GM11168 (cell line): ENCODE data around the gene MCAM.

Source experiments
- in situ Hi-C: fragments of 300-500 bp; cut with MboI; formaldehyde crosslinking; loops from one replicate; pipeline ENCODE4 v1.12.0; 2022; ENCODE audit warnings: low sequenced_read_pairs; ENCODE audit not compliant: unreplicated experiment

Gene MCAM

DNA sequence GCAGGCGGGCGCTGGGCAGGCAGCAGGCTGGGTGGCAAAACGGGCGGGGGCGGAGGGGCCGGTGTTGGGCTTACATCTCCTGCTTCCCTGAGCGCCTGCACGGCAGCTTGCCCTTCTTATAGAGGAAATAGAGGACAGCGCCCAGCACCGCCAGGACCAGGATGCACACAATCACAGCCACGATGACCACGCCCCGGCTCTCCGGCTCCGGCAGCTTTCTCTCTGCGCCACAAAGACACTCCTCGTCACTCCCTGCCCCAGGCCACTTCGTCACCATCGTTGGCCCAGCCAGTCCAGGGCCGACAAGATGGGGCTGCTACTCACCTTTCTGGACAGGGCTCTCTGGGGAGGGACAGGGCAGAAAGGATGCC is 6.3 kb downstream of the MCAM start:
- in situ Hi-C loops = no loop called here

DNA sequence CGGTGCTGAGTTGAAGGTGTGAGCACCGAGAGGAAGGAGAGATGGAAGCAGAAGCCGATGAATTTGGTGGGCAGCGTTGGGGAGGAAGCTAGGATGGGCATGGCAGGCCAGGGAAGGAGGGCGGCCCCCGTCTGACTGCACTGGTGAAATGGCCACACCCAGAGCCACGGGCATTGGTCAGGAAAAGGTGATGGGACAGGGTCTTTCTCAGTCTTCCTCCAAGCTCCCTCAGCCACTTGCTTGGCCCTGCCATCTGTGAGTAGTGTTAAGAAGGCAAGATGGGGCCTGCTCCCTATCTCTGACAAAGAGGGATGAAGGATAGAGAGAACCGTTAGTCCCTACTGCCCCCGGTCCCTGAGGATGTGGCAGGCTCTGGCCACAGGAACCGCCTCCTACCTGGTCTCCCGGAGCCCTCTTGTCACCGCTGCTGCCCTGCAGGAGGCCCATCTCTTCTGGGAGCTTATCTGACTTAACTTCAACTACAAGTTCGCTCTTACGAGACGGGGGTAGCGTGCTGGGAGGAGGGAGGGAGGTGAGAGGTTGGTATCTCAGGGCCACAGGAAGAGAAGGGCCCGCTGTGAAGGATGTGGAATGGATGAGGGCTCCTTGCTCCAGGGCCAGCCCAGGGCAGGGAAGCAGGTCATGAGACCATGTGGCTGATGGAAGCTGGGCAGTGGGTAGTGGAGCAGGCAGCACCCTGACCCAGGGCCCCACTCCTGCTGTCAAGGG is 6.8 kb downstream of the MCAM start:
- in situ Hi-C loops = no loop called here

DNA sequence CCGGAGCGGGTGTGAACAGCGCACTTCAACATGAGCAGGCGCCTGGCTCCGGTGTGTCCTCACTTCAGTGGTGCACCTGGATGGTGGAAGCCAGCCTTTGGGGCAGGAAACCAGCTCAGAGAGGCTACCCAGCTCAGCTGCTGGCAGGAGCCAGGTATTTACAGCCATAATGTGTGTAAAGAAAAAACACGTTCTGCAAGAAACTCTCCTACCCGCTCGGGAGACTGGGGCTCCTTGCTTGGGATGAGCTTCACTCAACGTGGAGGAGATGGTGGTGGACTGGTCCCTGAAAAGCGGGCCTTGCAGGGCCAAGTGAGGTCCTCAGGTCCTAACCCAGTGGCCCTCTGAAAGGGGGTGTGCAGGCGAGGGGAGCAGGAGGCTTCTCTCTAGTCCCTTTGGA is 7.5 kb downstream of the MCAM start:
- in situ Hi-C loops = no loop called here

DNA sequence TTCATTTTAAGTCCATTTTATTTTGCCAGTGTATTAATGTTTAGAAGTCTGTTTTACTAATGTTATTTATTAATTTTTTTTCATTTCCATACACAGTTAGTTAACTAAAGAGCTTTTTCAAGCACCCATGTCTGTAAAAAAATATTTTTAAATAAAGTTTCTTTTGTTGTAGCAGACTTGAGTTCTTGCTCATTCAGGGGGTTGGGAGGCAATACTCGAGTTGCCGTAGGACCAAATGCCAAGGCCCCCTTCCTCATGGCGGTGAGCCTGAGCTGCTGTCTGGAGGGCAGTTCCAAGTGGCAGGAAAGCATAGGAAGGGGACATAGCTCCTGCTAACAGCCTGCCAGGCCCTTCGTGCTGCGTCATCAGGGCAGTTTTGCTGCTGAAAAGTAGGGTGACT is 9.0 kb downstream of the MCAM start:
- in situ Hi-C loops = no loop called here

- in situ Hi-C loops = no loop called here
These were observed 9.7 kb downstream of the MCAM start for GRCh38 chr11:119307219-119307618.

DNA sequence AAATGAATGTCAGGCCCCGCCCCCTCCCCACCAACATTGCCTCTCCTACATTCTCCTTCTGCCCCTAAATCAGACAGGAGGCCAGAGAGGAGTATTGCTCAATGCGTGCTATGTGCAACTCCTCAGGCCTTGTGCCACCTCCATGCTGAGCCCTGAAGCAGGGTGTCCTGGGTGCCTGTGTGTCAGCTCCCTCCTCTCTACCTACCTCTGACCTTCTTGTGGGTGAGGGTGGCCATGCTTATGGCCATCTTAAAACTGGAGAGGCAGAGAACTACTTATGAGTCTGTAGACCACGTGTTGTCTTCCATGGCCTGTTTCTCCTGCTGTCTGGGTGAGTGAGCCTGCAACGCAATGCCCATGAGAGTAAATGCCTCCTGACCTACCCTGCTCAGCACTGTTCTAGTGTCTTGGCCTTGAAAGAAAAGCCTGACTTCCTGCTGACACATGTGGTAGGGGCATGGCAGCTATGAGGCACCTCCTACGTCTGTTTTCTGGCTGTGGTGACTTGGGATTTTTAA is 10.5 kb downstream of the MCAM start:
- in situ Hi-C loops = no loop called here

GRCh38 chr11:119305556-119306372 is 11.2 kb downstream of the MCAM start:
- in situ Hi-C loops = no loop called here

- in situ Hi-C loops = no loop called here
These were observed 13.7 kb downstream of the MCAM start for GRCh38 chr11:119303227-119303718.

DNA sequence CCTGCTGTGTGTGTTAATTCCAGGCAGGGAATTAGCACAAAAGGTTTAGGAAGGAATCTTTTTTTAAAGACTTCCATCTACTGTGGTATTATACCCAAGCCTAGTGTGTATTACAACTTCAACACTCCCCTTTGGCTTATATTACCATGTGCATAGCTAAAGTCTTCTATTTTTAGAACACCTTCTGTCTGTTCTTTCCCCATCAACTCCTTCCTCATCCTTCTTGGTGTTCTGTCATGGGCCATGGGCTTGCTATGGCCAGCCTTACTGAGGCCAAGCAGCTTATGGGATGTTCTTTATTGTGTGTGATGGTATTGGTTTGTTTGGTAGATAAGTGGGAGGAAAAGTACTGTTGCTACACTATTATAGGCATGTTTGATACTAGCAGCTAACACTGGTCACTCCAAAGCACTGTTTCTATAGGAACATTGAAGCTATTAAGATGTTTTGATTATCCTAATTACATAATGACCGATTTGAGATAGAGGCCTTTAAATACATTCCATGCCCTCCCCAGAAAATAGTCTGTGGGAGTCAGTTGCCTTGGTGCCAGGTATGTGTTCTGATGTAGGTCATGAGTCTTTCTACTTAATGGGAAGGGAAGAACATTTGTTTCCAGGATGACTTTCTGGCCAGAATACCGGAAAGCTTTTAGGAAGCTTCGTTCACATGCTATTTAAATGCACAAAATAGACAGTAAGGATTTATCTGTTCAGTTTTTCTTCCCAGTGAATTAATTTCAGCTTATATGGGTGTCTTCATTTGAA is 16.5 kb downstream of the MCAM start:
- in situ Hi-C loops = no loop called here

GRCh38 chr11:119299416-119299815 is 17.5 kb downstream of the MCAM start:
- in situ Hi-C loops = no loop called here

- in situ Hi-C loops = no loop called here
These were observed 18.2 kb downstream of the MCAM start for GRCh38 chr11:119298726-119299125.

GRCh38 chr11:119297938-119298337 is 19.0 kb downstream of the MCAM start:
- in situ Hi-C loops = no loop called here

DNA sequence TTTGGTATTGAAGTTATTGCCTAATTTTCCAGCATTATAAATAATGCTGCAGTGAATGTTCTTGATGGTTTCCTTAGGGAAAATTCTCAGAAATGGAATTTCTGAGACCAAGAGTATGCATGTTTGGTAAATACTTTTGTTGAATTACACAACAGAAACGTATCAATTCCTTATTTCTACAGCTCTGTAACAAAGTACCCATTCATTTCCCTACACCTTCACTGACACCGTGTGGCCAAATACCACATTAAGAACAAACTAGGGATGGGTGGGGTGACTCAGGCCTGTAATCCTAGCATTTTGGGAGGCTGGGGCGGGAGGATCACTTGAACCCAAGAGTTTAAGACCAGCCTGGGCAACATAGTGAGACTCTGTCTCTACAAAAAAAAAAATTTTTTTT is 21.8 kb downstream of the MCAM start:
- in situ Hi-C loops = no loop called here

GRCh38 chr11:119293461-119293860 is 23.5 kb downstream of the MCAM start:
- in situ Hi-C loops = no loop called here

DNA sequence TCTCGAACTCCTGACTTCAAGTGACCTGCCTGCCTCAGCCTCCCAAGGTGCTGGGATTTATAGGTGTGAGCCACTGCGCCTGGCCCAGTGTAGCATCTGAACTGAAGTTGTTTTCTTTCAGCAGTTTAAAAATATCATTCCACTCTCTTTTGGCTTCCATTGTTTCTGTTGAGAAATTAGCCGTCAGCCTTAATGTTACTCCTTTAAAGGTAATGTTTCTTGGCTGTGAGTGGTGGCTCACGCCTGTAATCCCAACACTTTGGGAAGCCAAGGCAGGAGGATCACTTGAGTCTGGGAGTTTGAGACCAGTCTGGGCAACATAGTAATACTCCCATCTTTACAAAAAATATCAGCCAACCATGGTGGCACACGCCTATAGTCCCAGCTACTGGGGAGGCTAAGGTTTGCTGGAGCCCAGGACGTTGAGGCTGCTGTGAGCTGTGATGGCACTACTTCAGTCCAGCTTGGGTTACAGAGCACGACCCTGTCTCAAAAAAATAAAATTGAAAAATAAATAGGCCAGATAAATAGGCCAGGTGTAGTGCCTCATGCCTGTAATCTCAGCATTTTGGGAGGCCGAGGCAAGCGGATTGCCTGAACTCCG is 25.9 kb downstream of the MCAM start:
- in situ Hi-C loops = no loop called here

DNA sequence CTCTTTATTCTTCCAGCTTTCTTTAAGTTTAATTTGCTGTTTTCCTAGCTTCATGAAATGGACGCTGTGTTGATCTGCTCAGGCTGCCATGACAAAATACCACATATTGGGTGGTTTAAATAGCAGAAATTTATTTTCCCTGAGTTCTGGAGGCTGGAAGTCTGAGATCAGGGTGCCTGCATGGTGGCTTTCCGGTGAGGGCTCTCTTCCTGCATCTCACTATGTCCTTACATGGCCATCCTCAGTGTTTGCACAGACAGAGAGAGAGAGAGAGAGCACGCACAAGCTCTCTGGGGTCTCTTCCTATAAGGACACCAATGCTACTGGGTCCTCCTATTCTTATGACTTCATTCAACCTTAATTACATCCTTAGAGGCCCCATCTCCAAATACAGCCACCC is 28.7 kb downstream of the MCAM start:
- in situ Hi-C loops = no loop called here

DNA sequence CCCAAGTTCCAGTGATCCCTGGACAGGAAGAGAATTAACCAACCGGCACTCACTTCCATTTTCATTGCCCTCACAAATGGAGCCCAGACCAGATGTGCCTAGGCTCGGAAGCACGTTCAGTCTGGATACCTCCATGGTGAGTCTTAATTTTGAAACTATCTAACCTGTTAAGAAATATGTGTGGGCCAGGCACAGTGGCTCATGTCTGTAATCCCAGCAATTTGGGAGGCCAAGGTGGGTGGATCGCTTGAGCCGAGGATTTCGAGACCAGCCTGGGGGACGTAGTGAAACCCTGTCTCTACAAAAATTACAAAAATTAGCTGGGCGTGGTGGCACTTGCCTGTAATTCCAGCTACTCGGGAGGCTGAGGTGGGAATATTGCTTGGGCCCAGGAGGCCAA is 31.5 kb downstream of the MCAM start:
- in situ Hi-C loops = no loop called here

DNA sequence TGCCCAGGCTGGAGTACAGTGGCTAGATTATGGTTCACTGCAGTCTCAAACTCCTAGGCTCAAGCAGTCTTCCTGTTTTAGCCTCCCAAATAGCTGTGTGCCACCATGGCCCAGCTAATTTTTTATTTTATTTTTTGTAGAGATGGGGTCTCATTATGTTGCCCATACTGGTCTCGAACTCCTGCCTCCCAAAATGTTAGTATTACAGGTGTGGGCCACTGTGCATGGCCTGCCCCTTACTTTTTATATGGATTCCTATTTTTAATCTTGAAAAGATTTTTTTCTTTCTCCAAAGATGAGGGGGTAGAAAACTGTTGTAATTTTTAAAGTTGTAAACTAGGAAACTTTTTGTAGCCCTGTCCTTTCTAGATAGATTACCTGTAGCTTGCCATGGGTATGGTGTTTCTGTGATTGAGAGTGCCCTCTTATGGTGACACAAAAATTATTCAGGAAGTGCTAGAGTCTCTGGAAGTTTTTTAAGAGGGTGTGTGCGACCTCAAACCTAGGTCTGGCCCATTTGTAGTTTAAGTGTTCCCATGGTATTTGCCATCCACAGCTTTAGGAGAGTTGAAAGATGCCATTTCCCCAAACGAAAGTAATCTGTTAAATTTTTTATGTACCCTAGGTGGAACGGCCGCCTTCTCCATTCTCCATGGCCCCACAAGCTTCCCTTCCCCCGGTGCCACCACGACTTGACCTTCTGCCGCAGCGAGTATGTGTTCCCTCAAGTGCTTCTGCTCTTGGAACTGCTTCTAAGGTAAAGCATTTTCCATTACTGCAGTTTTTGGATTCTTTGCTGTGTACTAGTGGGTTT is 32.4 kb downstream of the MCAM start:
- in situ Hi-C loops = no loop called here

DNA sequence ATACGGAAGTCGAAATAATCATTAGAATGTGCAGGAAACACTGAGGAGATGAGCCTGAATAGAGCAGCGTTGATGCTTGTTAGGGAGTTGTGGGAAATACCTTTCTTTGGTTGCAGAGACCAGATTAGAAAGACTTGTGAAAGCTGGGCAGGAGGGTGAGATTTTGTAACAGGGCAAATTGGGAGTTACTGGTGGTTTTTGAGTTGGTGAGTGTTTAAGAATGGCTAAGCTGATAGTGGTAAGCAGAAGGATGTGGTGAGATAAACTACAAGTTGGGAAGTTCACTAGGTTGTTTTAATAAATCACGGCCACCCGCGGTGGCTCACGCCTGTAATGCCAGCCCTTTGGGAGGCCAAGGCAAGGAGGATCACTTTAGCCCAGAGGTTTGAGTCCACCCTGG is 34.4 kb downstream of the MCAM start:
- in situ Hi-C loops = no loop called here
